Motor neuron (in vitro differentiated cells): ENCODE results near the gene KDF1. TPM values are rescaled to one million over a fixed set of nuclear protein-coding genes. Genes with fewer than 3 reads are reported as not detected.

Source experiments
- ATAC-seq, 8 experiments: fragments of 200-7000 bp; cut with Tn5 transposase; replicated peaks in 6 of 8; 2 replicates each; pipeline ENCODE4 v1.8.0; 2021; ENCODE audit warnings: mild to moderate bottlenecking in 8 of 8, moderate library complexity in 8 of 8
- H3K27ac ChIP-seq, 2 donors: fragments of 250-450 bp; sonication (Bioruptor Pico); 2 replicates each; pipeline ENCODE4 v1.9.0; 2021; ENCODE audit warnings: antibody characterized with exemption in 2 of 2, mild to moderate bottlenecking in 2 of 2, moderate library complexity in 1 of 2
- H3K4me1 ChIP-seq, 2 donors: fragments of 250-450 bp; sonication (Bioruptor Pico); replicated peaks in 1 of 2; 2 replicates each; pipeline ENCODE4 v1.6.1; 2021; ENCODE audit warnings: antibody characterized with exemption in 2 of 2, mild to moderate bottlenecking in 2 of 2, moderate library complexity in 1 of 2
- H3K4me3 ChIP-seq, 5 donors: fragments of 250-450 bp; sonication (Bioruptor Pico); 2 replicates each; pipeline ENCODE4 v1.9.0; 2021; ENCODE audit warnings: antibody characterized with exemption in 5 of 5, mild to moderate bottlenecking in 5 of 5, moderate library complexity in 4 of 5
- WGBS, 10 experiments: fragments of 450-650 bp; shearing (Covaris generic); methylation state at CpG; one replicate each; pipeline ENCODE4 v1.0.0; 2022; 5-methylcytosine and 5-hydroxymethylcytosine counted together
- in situ Hi-C, 9 experiments: fragments of 400-800 bp; cut with MboI; loops; one replicate each; pipeline ENCODE4 v1.15.0; 2021; ENCODE audit warnings: low sequenced_read_pairs in 9 of 9, low pct_unique_long_range_greater_than_20kb in 2 of 9; ENCODE audit not compliant: unreplicated experiment in 9 of 9
- total RNA-seq, 8 experiments: library from RNA; unstranded; fragments of 300-600 nt; gene quantifications; 2 replicates each; pipeline versions ENCODE4 v1.2.3 to v1.2.4, GENCODE V29; 2022

Gene KDF1
- under 1 TPM in 6 of 8 experiments, not detected in 2; 0.16 to 0.71 (median 0.27) TPM for total RNA-seq

DNA sequence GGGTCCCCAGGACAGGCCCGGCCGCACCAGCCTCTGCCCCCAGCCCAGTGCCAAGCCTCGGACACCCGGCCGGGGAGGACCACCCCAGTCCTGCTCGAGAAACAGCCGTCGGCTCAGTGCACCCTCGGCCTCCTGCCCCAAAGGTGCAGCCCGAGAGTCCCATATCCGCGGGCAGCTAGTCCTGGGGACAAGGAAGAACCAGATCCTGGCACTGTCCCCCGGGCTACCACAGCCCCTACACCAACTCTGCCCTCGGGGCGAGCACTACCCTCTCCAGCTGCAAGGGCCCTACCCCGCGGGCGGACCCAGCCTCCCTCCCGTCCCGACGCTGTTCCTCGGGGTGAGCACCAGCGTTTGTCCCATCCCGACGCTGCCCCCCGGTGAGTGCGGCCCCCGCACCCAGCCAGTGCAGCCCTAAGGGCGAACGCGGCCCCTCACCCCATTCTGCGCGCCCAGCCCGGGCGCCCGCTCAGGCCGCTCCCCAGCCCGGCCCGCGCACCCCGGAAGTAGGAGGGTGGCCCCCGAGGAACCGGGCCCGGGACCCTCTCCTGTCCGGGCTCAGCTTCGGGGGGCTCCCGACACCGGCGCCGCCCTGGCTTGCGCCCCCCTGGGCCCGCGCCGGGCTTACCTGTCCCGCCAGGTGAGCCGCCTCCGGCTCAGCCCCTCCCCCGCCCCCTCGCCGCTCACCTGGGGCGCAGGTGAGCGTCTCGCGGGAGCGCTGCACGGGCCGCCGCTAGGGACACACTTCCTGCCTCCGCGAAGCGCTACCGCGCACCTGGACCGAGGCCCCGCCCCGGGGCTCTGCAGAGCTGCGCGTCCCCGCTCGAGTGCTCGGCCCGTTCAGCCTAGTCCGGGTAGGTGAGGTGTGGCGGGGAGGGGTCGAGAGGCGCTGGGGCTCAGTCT is at the start of gene KDF1:
TSS of gene KDF1 (minus strand) at position 747 of the 903 bp plus-strand sequence. CDS start 8,088 bp downstream, outside the sequence.
- Histone ChIP-seq H3K27ac (no peak within 1 kb of the TSS), H3K4me3 (peak within 1 kb of the TSS in 4 of 5 donors; percentile 10 to 26 (median 16)), H3K4me1 (peaks cover 0 to 9% of the 10 kb centered on the region in 2 donors)
- 0 to 20% (median 5%) methylated on average over 1 to 6 of the region's 86 CpGs; no CpG with 5 or more reads in 7 of the 10 experiments for WGBS, 10 experiments
- in situ Hi-C loops, result no loop called here
- peak in 7 of 8 experiments; percentile 22 to 59 (median 50) for ATAC-seq

- Histone ChIP-seq H3K4me3 (no peak overlapping the region), H3K27ac (no peak overlapping the region), H3K4me1 (peaks cover 3 to 19% of the 10 kb centered on the region in 2 donors)
- in situ Hi-C loops, result no loop called here
- 17 to 75% (median 59%) methylated on average over 1 to 6 of the region's 6 CpGs; no CpG with 5 or more reads in 2 of the 10 experiments for WGBS, 10 experiments
- ATAC-seq, result no peak
Observed at GRCh38 chr1:27009601-27010197, 49.4 kb upstream of the KDF1 start.

GRCh38 chr1:27007909-27008582 is 47.8 kb upstream of the KDF1 start:
- Histone ChIP-seq H3K4me1 (peaks cover 17 to 28% of the 10 kb centered on the region in 2 donors), H3K4me3 (no peak overlapping the region), H3K27ac (no peak overlapping the region)
- peak in 2 of 8 experiments; percentile 1 to 3 for ATAC-seq
- WGBS, 10 experiments, result 20 to 100% (median 65%) methylated on average over 1 to 8 of the region's 9 CpGs; no CpG with 5 or more reads in 2 of the 10 experiments
- in situ Hi-C loops, result no loop called here

DNA sequence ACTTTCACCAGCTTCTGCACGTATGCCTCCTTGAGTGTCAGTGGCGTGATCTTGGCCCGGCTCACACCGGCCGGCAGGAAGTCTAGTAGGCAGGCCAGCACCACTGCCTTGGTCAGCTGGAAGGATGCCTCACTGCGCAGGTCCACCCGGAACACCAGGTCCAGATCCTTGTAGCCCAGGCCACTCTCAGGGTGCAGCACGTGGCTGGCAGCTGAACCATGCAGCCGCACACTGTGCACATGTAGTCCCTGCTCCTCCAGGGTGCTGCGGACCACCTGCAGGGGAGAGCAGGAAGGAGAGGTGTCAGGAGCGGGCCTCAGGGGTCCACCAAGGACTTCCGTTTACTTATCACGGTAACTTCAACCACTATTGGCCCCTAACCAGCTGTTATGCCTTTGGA is 46.4 kb upstream of the KDF1 start:
- in situ Hi-C loops, result no loop called here
- 60 to 100% (median 76%) methylated on average over 1 to 9 of the region's 13 CpGs; no CpG with 5 or more reads in 4 of the 10 experiments for WGBS, 10 experiments
- no peak overlapping the region for H3K27ac ChIP-seq
- H3K4me3 ChIP-seq, result no peak overlapping the region
- peak in 1 of 8 experiments; percentile 9 for ATAC-seq
- peaks cover 19 to 32% of the 10 kb centered on the region in 2 donors for H3K4me1 ChIP-seq

DNA sequence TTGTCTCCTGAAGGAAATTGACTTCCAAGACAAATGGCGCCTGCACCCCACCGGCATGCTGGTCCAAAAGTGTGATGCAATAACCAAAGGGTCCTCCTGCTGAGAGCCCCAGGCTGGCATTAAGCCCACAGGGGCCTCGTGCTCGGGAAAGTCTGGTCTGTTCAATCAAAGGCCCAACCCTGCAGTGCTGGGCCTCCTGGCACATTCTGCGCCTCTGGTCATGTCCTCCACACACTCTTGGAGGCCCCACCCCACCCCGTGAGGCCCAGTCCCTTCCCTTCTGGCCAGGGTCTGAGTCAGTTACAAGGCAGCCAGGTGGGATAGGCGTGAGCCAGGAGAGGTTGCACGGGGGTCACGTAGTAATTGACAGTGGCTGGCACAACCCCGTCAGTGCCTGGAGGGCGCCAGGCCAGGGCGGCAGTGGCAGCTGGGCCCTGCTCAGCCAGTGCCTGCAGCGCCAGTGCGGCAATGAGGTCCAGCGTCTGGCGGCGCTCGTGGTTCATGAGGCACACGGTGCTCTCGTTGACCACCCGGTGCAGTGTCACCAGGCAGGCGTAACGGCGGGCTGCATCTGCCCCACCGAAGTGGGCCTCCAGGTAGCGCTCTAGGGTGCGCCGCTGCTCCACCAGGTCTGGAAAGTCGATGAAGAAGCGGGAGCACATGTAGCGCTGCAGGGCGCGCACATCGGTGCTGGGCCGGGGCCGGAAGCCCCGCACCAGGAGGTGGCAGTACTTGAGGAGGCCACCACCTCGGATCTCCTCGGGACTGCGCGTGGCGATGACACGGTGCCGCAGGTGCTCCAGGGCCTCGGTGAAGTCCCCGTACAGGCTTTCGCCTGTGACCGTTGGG is 45.6 kb upstream of the KDF1 start:
- WGBS, 10 experiments, result 90 to 97% (median 93%) methylated on average over 2 to 32 of the region's 48 CpGs; no CpG with 5 or more reads in 7 of the 10 experiments
- Histone ChIP-seq H3K27ac (no peak overlapping the region), H3K4me1 (peaks cover 25 to 36% of the 10 kb centered on the region in 2 donors), H3K4me3 (no peak overlapping the region)
- in situ Hi-C loops, result no loop called here
- peak in 1 of 8 experiments; percentile 5 for ATAC-seq

DNA sequence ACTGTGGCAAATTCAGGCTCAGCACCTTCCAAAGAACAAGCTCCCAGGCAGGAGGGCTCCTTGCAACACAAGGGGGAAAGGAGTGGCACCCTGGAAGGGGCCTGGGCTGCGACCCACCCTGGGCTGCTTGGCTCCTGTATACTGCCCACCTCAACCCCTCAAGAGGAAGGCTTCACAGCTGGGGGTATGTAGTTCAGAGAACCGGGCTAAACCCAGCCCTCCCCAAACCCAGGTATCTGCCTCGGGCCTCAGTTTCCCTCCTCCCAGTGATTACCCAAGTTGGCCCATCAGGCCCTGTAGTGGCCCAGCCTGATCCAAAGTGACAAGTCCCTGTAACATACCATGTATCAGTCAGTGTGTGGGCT is 44.9 kb upstream of the KDF1 start:
- Histone ChIP-seq H3K27ac (no peak overlapping the region), H3K4me3 (no peak overlapping the region), H3K4me1 (peaks cover 32 to 39% of the 10 kb centered on the region in 2 donors)
- in situ Hi-C loops, result no loop called here
- ATAC-seq, result peak in 1 of 8 experiments; percentile 1
- 74 to 100% methylated on average over 2 to 3 of the region's 3 CpGs; no CpG with 5 or more reads in 8 of the 10 experiments for WGBS, 10 experiments

GRCh38 chr1:27004471-27005165 is 44.4 kb upstream of the KDF1 start:
- Histone ChIP-seq H3K4me3 (no peak overlapping the region), H3K4me1 (peaks cover 37 to 45% of the 10 kb centered on the region in 2 donors), H3K27ac (no peak overlapping the region)
- ATAC-seq, result peak in 6 of 8 experiments; percentile 3 to 75 (median 64)
- in situ Hi-C loops, result no loop called here
- 0 to 60% (median 50%) methylated on average over 1 to 3 of the region's 10 CpGs; no CpG with 5 or more reads in 5 of the 10 experiments for WGBS, 10 experiments

DNA sequence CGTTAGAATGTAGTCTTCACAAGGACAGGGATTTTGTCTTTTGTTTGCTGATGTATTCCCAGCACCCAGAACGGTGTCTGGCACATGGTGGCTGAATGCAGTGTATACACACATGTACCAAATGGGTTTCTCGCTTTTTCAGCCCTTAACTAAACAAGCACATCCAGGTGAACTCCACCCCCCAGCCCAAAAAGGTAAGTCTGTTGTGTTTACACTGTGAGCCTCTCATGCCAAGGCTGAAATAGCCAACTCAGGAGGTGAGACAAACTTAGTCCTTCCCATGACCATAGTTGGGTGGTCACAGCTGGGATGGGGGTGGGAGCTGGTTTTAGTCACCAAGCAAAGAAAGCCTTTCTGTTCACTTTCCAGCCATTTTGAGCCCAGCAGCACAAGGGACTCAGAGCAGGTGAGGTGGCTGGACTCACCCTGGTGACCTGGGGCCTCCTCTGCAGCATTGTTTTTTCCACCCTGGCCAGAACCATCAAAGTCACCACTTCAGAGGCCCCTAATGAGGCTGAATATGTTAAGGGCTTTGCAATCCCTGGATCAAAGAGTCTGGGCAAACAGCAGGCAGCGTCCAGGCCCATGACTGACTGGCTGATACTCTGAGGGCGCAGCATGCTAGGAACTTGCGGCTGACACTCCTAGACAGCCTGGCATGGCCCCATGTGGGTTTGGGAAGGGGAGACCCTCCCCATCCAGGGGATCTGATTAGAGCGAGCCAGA is 43.6 kb upstream of the KDF1 start:
- peaks cover 41 to 50% of the 10 kb centered on the region in 2 donors for H3K4me1 ChIP-seq
- ATAC-seq, result peak in 2 of 8 experiments; percentile 2 to 5
- no peak overlapping the region for H3K27ac ChIP-seq
- H3K4me3 ChIP-seq, result no peak overlapping the region
- in situ Hi-C loops, result no loop called here
- WGBS, 10 experiments, result 50 to 88% (median 68%) methylated on average over 1 to 7 of the region's 7 CpGs; no CpG with 5 or more reads in 1 of the 10 experiments

DNA sequence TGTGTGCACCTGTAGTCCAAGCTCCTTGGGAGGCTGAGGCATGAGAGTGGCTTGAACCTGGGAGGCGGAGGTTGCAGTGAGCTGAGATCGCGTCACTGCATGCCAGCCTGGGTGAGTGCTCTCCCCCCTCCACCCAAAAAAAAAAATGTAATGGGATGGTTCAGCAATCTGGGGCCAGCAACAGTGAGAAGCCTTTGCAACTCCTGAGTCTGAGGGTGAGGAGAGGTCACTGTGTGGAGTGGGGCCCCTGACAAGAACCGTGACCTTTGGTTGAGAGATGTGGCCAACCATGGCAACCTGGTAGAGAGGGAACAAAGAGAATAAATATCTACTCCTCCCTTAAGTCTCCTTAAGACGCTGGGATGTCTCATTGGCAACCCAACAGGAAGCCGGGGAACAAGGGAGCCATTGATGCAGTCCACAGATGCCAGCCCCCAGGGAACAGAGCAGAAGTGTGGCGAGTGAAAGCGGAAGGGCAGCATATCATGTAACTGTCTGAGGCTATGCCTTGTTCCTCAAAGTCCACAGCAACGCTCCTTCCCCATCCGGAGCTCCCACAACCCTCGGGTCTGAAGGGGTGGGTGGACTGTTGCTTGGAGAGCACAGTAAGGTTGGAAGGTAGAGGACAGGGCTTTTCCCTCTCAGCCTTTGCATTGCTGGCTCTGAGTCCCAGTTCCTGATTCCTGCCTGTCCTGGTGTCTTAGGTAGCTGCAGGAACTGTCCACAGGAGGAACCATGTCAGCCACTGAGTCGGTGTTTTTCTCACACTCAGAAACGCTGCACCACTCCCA is 41.5 kb upstream of the KDF1 start:
- H3K4me1 ChIP-seq, result peaks cover 45 to 59% of the 10 kb centered on the region in 2 donors
- ATAC-seq, result peak in 4 of 8 experiments; percentile 1 to 55 (median 22)
- WGBS, 10 experiments, result 35 to 80% (median 54%) methylated on average over 2 to 11 of the region's 13 CpGs; no CpG with 5 or more reads in 3 of the 10 experiments
- H3K4me3 ChIP-seq, result no peak overlapping the region
- H3K27ac ChIP-seq, result no peak overlapping the region
- in situ Hi-C loops, result no loop called here

DNA sequence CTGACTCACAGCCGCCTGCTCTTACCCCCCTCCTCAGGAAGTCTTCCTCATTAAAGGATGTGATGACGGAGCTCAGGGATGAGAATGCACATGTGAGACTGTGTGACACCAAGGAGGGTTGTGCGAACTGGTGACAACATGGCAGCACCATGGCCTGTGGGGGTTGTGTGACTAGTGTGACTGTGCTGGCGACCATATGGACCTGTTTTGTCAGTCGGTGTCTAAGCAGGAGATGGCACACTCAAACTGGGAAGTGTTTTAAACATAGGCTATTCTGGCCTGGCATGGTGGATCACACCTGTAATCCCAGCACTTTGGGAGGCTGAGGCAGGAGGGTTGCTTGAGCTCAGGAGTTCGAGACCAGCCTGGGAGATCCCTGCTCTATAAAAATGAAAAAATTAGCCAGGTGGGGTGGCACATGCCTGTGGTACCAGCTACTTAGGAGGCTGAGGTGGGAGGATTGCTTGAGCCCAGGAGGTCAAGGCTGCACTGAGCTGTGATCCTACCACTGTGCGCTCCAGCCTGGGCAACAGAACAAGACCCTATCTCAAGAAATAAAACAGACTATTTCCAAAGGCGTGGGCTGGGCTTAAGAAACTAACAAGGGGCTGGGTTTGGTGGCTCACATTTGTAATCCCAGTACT is 40.7 kb upstream of the KDF1 start:
- no peak overlapping the region for H3K4me3 ChIP-seq
- 0 to 100% (median 80%) methylated on average over 1 to 7 of the region's 8 CpGs; no CpG with 5 or more reads in 3 of the 10 experiments for WGBS, 10 experiments
- H3K4me1 ChIP-seq, result peaks cover 45 to 59% of the 10 kb centered on the region in 2 donors
- in situ Hi-C loops, result no loop called here
- ATAC-seq, result peak in 3 of 8 experiments; percentile 6 to 32 (median 8)
- H3K27ac ChIP-seq, result no peak overlapping the region
